IMR-90 (cell line): ENCODE measurements around the gene ARHGAP28. TPM values are rescaled to one million over a fixed set of nuclear protein-coding genes. Genes with fewer than 3 reads are reported as not detected.
"Not testable (repeated sequence)": the region's sequence is repeated elsewhere in the genome, so short reads cannot be mapped to it uniquely, and the experiment has no call there.

ENCODE experiments used
- ATAC-seq: fragments of 200-7000 bp; cut with Tn5 transposase; 2 replicates; pipeline ENCODE4 v1.9.1; 2020; ENCODE audit warnings: low read depth, mild to moderate bottlenecking, moderate library complexity
- BruUV-seq: library from RNA; stranded (reverse); fragments of 400-500 nt; replicated peaks from 2 replicates; lab custom pipeline; 2021; lab: Mats Ljungman, UMichigan
- CTCF ChIA-PET: fragments of 300-600 bp; formaldehyde crosslinking; extraction: SDS; loops from one replicate; lab custom pipeline; 2021; ENCODE audit warnings: antibody characterized with exemption; lab: Yijun Ruan, JAX
- POLR2A ChIA-PET: fragments of 300-600 bp; sonication (Branson Sonifier 250); formaldehyde crosslinking; loops from one replicate; lab custom pipeline; 2022; ENCODE audit warnings: antibody characterized with exemption; ENCODE audit not compliant: unreplicated experiment; lab: Charles Lee
- DNase-seq: peaks from one replicate; pipeline ENCODE4 v3.0.0; 2013
- H2AFZ ChIP-seq: replicated peaks from 2 replicates; pipeline ENCODE3; 2013; ENCODE audit warnings: low read length, mild to moderate bottlenecking; ENCODE audit not compliant: poor library complexity
- H2AK5ac ChIP-seq: 2 replicates; pipeline ENCODE4 v1.6.1; 2013; ENCODE audit warnings: low read depth, low read length, inconsistent platforms
- H2AK9ac ChIP-seq: replicated peaks from 2 replicates; pipeline ENCODE3; 2013; ENCODE audit warnings: mild to moderate bottlenecking, low read depth, low read length, moderate library complexity; ENCODE audit not compliant: poor library complexity
- H2BK120ac ChIP-seq: 2 replicates; pipeline ENCODE4 v1.6.1; 2013; ENCODE audit warnings: low read depth, low read length, inconsistent platforms
- H2BK15ac ChIP-seq: 3 replicates; pipeline ENCODE4 v1.6.1; 2013; ENCODE audit warnings: low read depth, low read length, inconsistent platforms
- H2BK20ac ChIP-seq: 2 replicates; pipeline ENCODE4 v1.6.1; 2013; ENCODE audit warnings: low read depth, mild to moderate bottlenecking, inconsistent platforms, low read length, moderate library complexity
- H2BK5ac ChIP-seq: 2 replicates; pipeline ENCODE4 v1.6.1; 2013; ENCODE audit warnings: mild to moderate bottlenecking, low read depth, low read length, inconsistent platforms; ENCODE audit not compliant: poor library complexity, severe bottlenecking
- H3K14ac ChIP-seq: replicated peaks from 2 replicates; pipeline ENCODE4 v1.6.1; 2013; ENCODE audit warnings: low read depth, low read length, inconsistent platforms
- H3K18ac ChIP-seq: 2 replicates; pipeline ENCODE4 v1.6.1; 2013; ENCODE audit warnings: low read depth, low read length, control low read depth
- H3K23ac ChIP-seq: 2 replicates; pipeline ENCODE4 v1.6.1; 2013; ENCODE audit warnings: low read depth, low read length, inconsistent platforms
- H3K27ac ChIP-seq: 2 replicates; pipeline ENCODE4 v1.5.1; 2013; ENCODE audit warnings: mild to moderate bottlenecking, control low read depth, low read length; ENCODE audit not compliant: insufficient read depth
- H3K27me3 ChIP-seq: 2 replicates; pipeline ENCODE4 v1.6.1; 2013; ENCODE audit warnings: low read length; ENCODE audit not compliant: control insufficient read depth, insufficient read depth
- H3K36me3 ChIP-seq: 2 replicates; pipeline ENCODE4 v1.6.1; 2013; ENCODE audit warnings: low read length, mixed read lengths; ENCODE audit not compliant: control insufficient read depth, insufficient read depth
- H3K4ac ChIP-seq: 2 replicates; pipeline ENCODE4 v1.6.1; 2013; ENCODE audit warnings: low read depth, low read length, inconsistent platforms
- H3K4me1 ChIP-seq: 2 replicates; pipeline ENCODE4 v1.6.1; 2013; ENCODE audit warnings: low read length, mixed read lengths; ENCODE audit not compliant: control insufficient read depth, insufficient read depth
- H3K4me2 ChIP-seq: 2 replicates; pipeline ENCODE4 v1.6.1; 2013; ENCODE audit warnings: low read depth, mild to moderate bottlenecking, control low read depth, low read length, moderate library complexity
- H3K4me3 ChIP-seq: 2 replicates; pipeline ENCODE4 v1.5.1; 2013; ENCODE audit warnings: low read depth, mild to moderate bottlenecking, control low read depth, low read length, moderate library complexity; ENCODE audit not compliant: insufficient read depth
- H3K56ac ChIP-seq: 2 replicates; pipeline ENCODE4 v1.6.1; 2013; ENCODE audit warnings: low read length, inconsistent platforms; ENCODE audit not compliant: insufficient read depth; ENCODE audit errors: extremely low read depth
- H3K79me1 ChIP-seq, 2 experiments: 2 replicates each; pipeline ENCODE4 v1.6.1; 2013; ENCODE audit warnings: low read length in 2 of 2, inconsistent platforms in 1 of 2, low read depth in 1 of 2
- H3K9ac ChIP-seq: 2 replicates; pipeline ENCODE4 v1.6.1; 2013; ENCODE audit warnings: low read depth, low read length, control low read depth
- H3K9me1 ChIP-seq: 2 replicates; pipeline ENCODE4 v1.6.1; 2013; ENCODE audit warnings: low read length, inconsistent platforms; ENCODE audit not compliant: insufficient read depth
- H3K9me3 ChIP-seq: 2 replicates; pipeline ENCODE4 v1.6.1; 2013; ENCODE audit warnings: low read length; ENCODE audit not compliant: control insufficient read depth, insufficient read depth
- H4K20me1 ChIP-seq: 2 replicates; pipeline ENCODE4 v1.6.1; 2013; ENCODE audit warnings: low read length, inconsistent platforms; ENCODE audit not compliant: insufficient read depth
- H4K5ac ChIP-seq: 2 replicates; pipeline ENCODE4 v1.6.1; 2013; ENCODE audit warnings: mild to moderate bottlenecking, low read depth, low read length, control low read depth
- H4K8ac ChIP-seq, 2 experiments: 2 replicates each; pipeline ENCODE4 v1.6.1; 2013; ENCODE audit warnings: low read depth in 2 of 2, low read length in 2 of 2, control low read depth in 1 of 2, inconsistent platforms in 1 of 2
- H4K91ac ChIP-seq: 2 replicates; pipeline ENCODE4 v1.6.1; 2013; ENCODE audit warnings: low read depth, low read length, inconsistent platforms; ENCODE audit not compliant: insufficient read depth
- BHLHE40 ChIP-seq: fragments of 150-350 bp; IDR thresholded peaks from 2 replicates; pipeline ENCODE4 v1.6.1; 2016; ENCODE audit warnings: mild to moderate bottlenecking, low read depth, low read length
- CEBPB ChIP-seq: IDR thresholded peaks from 2 replicates; pipeline ENCODE4 v1.6.1; 2012; ENCODE audit warnings: low read depth, low read length, improper control_type of control experiment
- MXI1 ChIP-seq: IDR thresholded peaks from 2 replicates; pipeline ENCODE4 v1.6.1; 2012; ENCODE audit warnings: low read depth, mild to moderate bottlenecking, low read length, moderate library complexity, borderline replicate concordance
- POLR2A ChIP-seq: IDR thresholded peaks from 2 replicates; pipeline ENCODE4 v1.6.1; 2012; ENCODE audit warnings: mild to moderate bottlenecking, low read depth, low read length
- WGBS, 2 experiments: methylation state at CpG; one replicate each; pipeline versions ENCODE4 v1.1.5 to v1.1.7; 2013; ENCODE audit warnings: missing lambda C conversion rate in 2 of 2; ENCODE audit not compliant: insufficient read length in 1 of 2; ENCODE audit errors: extremely low coverage in 2 of 2; 5-methylcytosine and 5-hydroxymethylcytosine counted together
- dilution Hi-C: fragments of 300-500 bp; cut with HindIII; formaldehyde crosslinking; loops from one replicate; pipeline ENCODE4 v1.14.3; 2018; ENCODE audit warnings: low sequenced_read_pairs; ENCODE audit not compliant: unreplicated experiment
- in situ Hi-C: fragments of 300-500 bp; cut with MboI; formaldehyde crosslinking; loops from 3 replicates; pipeline ENCODE4 v1.14.3; 2019; ENCODE audit warnings: low sequenced_read_pairs, inconsistent platforms, mixed read lengths
- intact Hi-C: fragments of 100-400 bp; cut with micrococcal nuclease; formaldehyde crosslinking; loops from 2 replicates; pipeline ENCODE4 v1.10.0; 2022
- polyA plus RNA-seq, 3 experiments: library from polyadenylated mRNA; depleted of rRNA; stranded (reverse); fragments of >200 nt; gene quantifications; 2 replicates each; pipeline ENCODE4 v1.2.3, GENCODE V29; 2012; ENCODE audit warnings: low replicate concordance in 1 of 3
- total RNA-seq: library from RNA; depleted of rRNA; stranded (reverse); fragments of >200 nt; gene quantifications from 2 replicates; pipeline ENCODE4 v1.2.3, GENCODE V29; 2012
- TF ChIP-seq, protein P1 (sequence below): conservative IDR thresholded peaks from 2 replicates; pipeline ENCODE4 v1.5.1; 2012; ENCODE audit warnings: mild to moderate bottlenecking, low read depth, low read length, improper control_type of control experiment

ARHGAP28 gene
- total and polyA plus RNA-seq, 2 of the 4 experiments (the other 2 are of a cell fraction) = 1.8 to 3.8 TPM

DNA sequence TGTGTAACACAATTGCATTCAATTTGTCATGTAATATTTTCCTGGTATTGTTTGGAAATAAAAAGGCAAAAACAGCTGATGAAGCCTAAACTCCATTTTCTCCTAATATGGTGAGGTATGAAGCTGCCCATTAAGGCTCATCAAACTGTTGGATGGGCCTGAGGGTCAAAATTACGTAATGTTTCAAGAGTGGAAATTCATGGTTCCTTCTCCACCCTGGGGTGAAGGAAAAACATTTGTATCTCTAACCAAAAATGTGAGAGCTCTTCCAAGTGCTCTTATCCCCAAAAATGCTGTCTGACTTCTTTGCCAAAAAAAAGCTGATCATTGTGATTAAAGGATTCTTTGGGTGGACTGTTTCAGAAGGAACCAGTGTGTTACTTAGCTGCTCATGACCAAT is 91.8 kb downstream of the ARHGAP28 start:
- H3K4me2 ChIP-seq = no peak overlapping the region
- H2BK120ac ChIP-seq = no peak overlapping the region
- CTCF ChIA-PET = interaction anchor here (1.2 kb wide), 1 partner anchor 9 kb away, joined by 3 read pairs; no protein-coding TSS in a partner anchor
- no peak overlapping the region for H3K9ac ChIP-seq
- H3K79me1 ChIP-seq = no peaks in the 10 kb centered on the region
- H3K27me3 ChIP-seq = no peaks in the 10 kb centered on the region
- WGBS, 2 experiments = no CpG with 5 or more reads among the region's 1 CpG
- H4K5ac ChIP-seq = no peak overlapping the region
- H3K9me1 ChIP-seq = 0 out of 2 replicates have a peak, but pooled peaks cover 2% of the 10 kb centered on the region
- in situ Hi-C loops (no loop called here), intact Hi-C loops (no loop called here), dilution Hi-C loops (no loop called here)
- H2BK15ac ChIP-seq = no peak overlapping the region
- no peak overlapping the region for H2AK9ac ChIP-seq
- H2BK20ac ChIP-seq = no peak overlapping the region
- no peak overlapping the region for H3K56ac ChIP-seq
- H4K20me1 ChIP-seq = no peaks in the 10 kb centered on the region
- no peak overlapping the region for H4K8ac ChIP-seq
- no peak overlapping the region for H4K91ac ChIP-seq
- H3K23ac ChIP-seq = no peak overlapping the region
- H3K9me3 ChIP-seq = no peaks in the 10 kb centered on the region
- no TSS peak for BruUV-seq
- H3K18ac ChIP-seq = no peak overlapping the region
- no peak overlapping the region for H3K4ac ChIP-seq
- H3K4me1 ChIP-seq = peaks cover 3% of the 10 kb centered on the region; the same call in 1 of the 2 replicates
- no peak overlapping the region for H2AFZ ChIP-seq
- H3K36me3 ChIP-seq = peaks cover 9% of the 10 kb centered on the region
- no peak overlapping the region for H3K14ac ChIP-seq
- ATAC-seq = no peak
- DNase-seq = no peak
- no peak overlapping the region for H2BK5ac ChIP-seq
- POLR2A ChIA-PET = no interaction called here
- H3K4me3 ChIP-seq = no peak overlapping the region
- no peak for TF ChIP-seq BHLHE40
- TF ChIP-seq, protein P1, sequence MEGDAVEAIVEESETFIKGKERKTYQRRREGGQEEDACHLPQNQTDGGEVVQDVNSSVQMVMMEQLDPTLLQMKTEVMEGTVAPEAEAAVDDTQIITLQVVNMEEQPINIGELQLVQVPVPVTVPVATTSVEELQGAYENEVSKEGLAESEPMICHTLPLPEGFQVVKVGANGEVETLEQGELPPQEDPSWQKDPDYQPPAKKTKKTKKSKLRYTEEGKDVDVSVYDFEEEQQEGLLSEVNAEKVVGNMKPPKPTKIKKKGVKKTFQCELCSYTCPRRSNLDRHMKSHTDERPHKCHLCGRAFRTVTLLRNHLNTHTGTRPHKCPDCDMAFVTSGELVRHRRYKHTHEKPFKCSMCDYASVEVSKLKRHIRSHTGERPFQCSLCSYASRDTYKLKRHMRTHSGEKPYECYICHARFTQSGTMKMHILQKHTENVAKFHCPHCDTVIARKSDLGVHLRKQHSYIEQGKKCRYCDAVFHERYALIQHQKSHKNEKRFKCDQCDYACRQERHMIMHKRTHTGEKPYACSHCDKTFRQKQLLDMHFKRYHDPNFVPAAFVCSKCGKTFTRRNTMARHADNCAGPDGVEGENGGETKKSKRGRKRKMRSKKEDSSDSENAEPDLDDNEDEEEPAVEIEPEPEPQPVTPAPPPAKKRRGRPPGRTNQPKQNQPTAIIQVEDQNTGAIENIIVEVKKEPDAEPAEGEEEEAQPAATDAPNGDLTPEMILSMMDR = no peak
- TF ChIP-seq POLR2A = no peak
- no peak; the same call in 1 of the 2 replicates for TF ChIP-seq CEBPB
- TF ChIP-seq MXI1 = no peak
- H2AK5ac ChIP-seq = no peak overlapping the region
- no peak overlapping the region for H3K27ac ChIP-seq

DNA sequence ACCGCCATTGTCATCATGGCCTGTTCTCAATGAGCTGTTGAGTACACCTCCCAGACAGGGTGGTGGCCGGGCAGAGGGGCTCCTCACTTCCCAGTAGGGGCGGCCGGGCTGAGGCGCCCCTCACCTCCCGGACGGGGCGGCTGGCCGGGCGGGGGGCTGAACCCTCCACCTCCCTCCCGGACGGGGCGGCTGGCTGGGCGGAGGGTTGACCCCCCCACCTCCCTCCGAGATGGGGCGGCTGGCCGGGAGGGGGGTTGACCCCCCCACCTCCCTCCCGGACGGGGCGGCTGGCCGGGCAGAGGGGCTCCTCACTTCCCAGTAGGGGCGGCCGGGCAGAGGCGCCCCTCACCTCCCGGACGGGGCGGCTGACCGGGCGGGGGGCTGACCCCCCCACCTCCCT is 97.6 kb downstream of the ARHGAP28 start:
- H2AK9ac ChIP-seq, POLR2A ChIA-PET, H3K4me3 ChIP-seq, H4K8ac ChIP-seq, H3K4me1 ChIP-seq, H2BK120ac ChIP-seq, CTCF ChIA-PET, DNase-seq, H3K9me1 ChIP-seq, H3K79me1 ChIP-seq, H3K56ac ChIP-seq, H2AFZ ChIP-seq, H3K23ac ChIP-seq, dilution Hi-C loops, intact Hi-C loops, in situ Hi-C loops, H4K20me1 ChIP-seq, BruUV-seq, H3K14ac ChIP-seq, H4K91ac ChIP-seq, H2BK15ac ChIP-seq, H2BK20ac ChIP-seq, H3K27me3 ChIP-seq, H3K4ac ChIP-seq, H3K9ac ChIP-seq, H3K9me3 ChIP-seq, H3K18ac ChIP-seq, H2BK5ac ChIP-seq, H2AK5ac ChIP-seq, H3K27ac ChIP-seq, H4K5ac ChIP-seq, H3K4me2 ChIP-seq, ATAC-seq: not testable (repeated sequence)
- no CpG with 5 or more reads among the region's 29 CpGs for WGBS, 2 experiments
- H3K36me3 ChIP-seq = peaks cover 14% of the 10 kb centered on the region
